SIG-M5 treated with dmso at 0.1 percent for 504 hours (cell line): ENCODE measurements around the gene CDH4.
"Not testable (repeated sequence)": the region's sequence is repeated elsewhere in the genome, so short reads cannot be mapped to it uniquely, and the experiment has no call there.

ENCODE experiments used
- DNase-seq: peaks from one replicate; lab custom pipeline; 2025; ENCODE audit not compliant: unreplicated experiment; lab: John Stamatoyannopoulos, UW

Gene CDH4

GRCh38 chr20:61253640-61254511 is 1.8 kb downstream of the CDH4 start:
- DNase-seq: no peak

- no peak for DNase-seq
Observed at GRCh38 chr20:61254881-61255626, 3.0 kb downstream of the CDH4 start.

GRCh38 chr20:61256365-61256764 is 4.3 kb downstream of the CDH4 start:
- no peak for DNase-seq

GRCh38 chr20:61256824-61257223 is 4.8 kb downstream of the CDH4 start:
- DNase-seq: no peak

- DNase-seq: no peak
Observed at GRCh38 chr20:61257611-61258010, 5.5 kb downstream of the CDH4 start.

- DNase-seq: no peak
Observed at GRCh38 chr20:61259741-61260140, 7.7 kb downstream of the CDH4 start.

- no peak for DNase-seq
Observed at GRCh38 chr20:61260905-61261304, 8.8 kb downstream of the CDH4 start.

GRCh38 chr20:61262036-61262435 is 10.0 kb downstream of the CDH4 start:
- no peak for DNase-seq

GRCh38 chr20:61262514-61262913 is 10.5 kb downstream of the CDH4 start:
- DNase-seq: no peak

- DNase-seq: no peak
Observed at GRCh38 chr20:61263084-61263695, 11.1 kb downstream of the CDH4 start.

- DNase-seq: no peak
Observed at GRCh38 chr20:61263938-61264337, 11.9 kb downstream of the CDH4 start.

- no peak for DNase-seq
Observed at GRCh38 chr20:61267241-61267640, 15.2 kb downstream of the CDH4 start.

- DNase-seq: no peak
Observed at GRCh38 chr20:61268024-61268423, 16.0 kb downstream of the CDH4 start.

- DNase-seq: no peak
Observed at GRCh38 chr20:61271312-61272231, 19.5 kb downstream of the CDH4 start.

- not testable (repeated sequence) for DNase-seq
Observed at GRCh38 chr20:61273024-61273423, 21.0 kb downstream of the CDH4 start.

- DNase-seq: not testable (repeated sequence)
Observed at GRCh38 chr20:61273666-61274065, 21.6 kb downstream of the CDH4 start.

- no peak for DNase-seq
Observed at GRCh38 chr20:61274326-61274725, 22.3 kb downstream of the CDH4 start.

- no peak for DNase-seq
Observed at GRCh38 chr20:61278296-61278695, 26.2 kb downstream of the CDH4 start.

- DNase-seq: no peak
Observed at GRCh38 chr20:61279621-61280150, 27.6 kb downstream of the CDH4 start.

GRCh38 chr20:61280217-61280980 is 28.3 kb downstream of the CDH4 start:
- no peak for DNase-seq
